Neural crest cell (in vitro differentiated cells): ENCODE measurements around the gene THUMPD3. TPM values are rescaled to one million over a fixed set of nuclear protein-coding genes. Genes with fewer than 3 reads are reported as not detected.

Source experiments
- DNase-seq: peaks from one replicate; pipeline ENCODE4 v3.0.0; 2021; ENCODE audit warnings: low read depth, mixed read lengths, low spot score
- H3K27ac Mint-ChIP-seq: one replicate; pipeline ENCODE4 v1.8.0; 2021; ENCODE audit warnings: mild to moderate bottlenecking, mixed read lengths; ENCODE audit not compliant: unreplicated experiment
- H3K27me3 Mint-ChIP-seq: 2 replicates; pipeline ENCODE4 v1.8.0; 2021; ENCODE audit warnings: low read depth, mild to moderate bottlenecking, mixed read lengths
- H3K36me3 Mint-ChIP-seq: 2 replicates; pipeline ENCODE4 v1.8.0; 2021; ENCODE audit warnings: low read depth, mild to moderate bottlenecking, mixed read lengths
- H3K4me1 Mint-ChIP-seq: 2 replicates; pipeline ENCODE4 v1.8.0; 2021; ENCODE audit warnings: mixed read lengths
- H3K4me3 Mint-ChIP-seq: one replicate; pipeline ENCODE4 v1.8.0; 2021; ENCODE audit warnings: mild to moderate bottlenecking, mixed read lengths
- H3K9me3 Mint-ChIP-seq: 2 replicates; pipeline ENCODE4 v1.8.0; 2021; ENCODE audit warnings: mixed read lengths
- CTCF ChIP-seq: fragments of 200-600 bp; sonication (generic); conservative IDR thresholded peaks from 2 replicates; pipeline ENCODE4 v1.5.0; 2021; ENCODE audit warnings: antibody characterized with exemption, mild to moderate bottlenecking
- long read RNA-seq: library from polyadenylated mRNA; unstranded; transcript quantifications from one replicate; pipeline ENCODE4 v2.0.0, GENCODE V29; 2020
- total RNA-seq: library from RNA; stranded (reverse); gene quantifications from 2 replicates; pipeline ENCODE4 v1.2.1, GENCODE V29; 2021

The THUMPD3 gene
- 56.9 and 61.0 TPM in 2 replicates for total RNA-seq
- long read RNA-seq, transcript THUMPD3-201 (10 exons, 3,961 nt), result major isoform, 11 of 55 reads
- long read RNA-seq, transcript THUMPD3-206 (10 exons, 2,877 nt), result minor isoform, 8 of 55 reads
- long read RNA-seq, partial matches to known transcripts, result 11 of 55 reads
- long read RNA-seq, other reads (novel, unspliced or antisense), result 22 of 55 reads

GRCh38 chr3:9362731-9363530 is at the start of gene THUMPD3:
TSS of gene THUMPD3 (plus strand) at chr3:9363054. CDS start at chr3:9365069, 2,015 bp downstream.
- no peak for TF ChIP-seq CTCF
- DNase-seq, result peak; percentile 84
- Mint-ChIP-seq H3K9me3 (no peaks in the 10 kb centered on the region), H3K4me3 (peak within 1 kb of the TSS; percentile 99), H3K27me3 (no peaks in the 10 kb centered on the region), H3K36me3 (peaks cover 4% of the 10 kb centered on the region), H3K4me1 (peaks cover 20% of the 10 kb centered on the region), H3K27ac (peak within 1 kb of the TSS; percentile 99)

GRCh38 chr3:9314796-9315195 is 48.1 kb upstream of the THUMPD3 start:
- Mint-ChIP-seq H3K9me3 (peaks cover 2% of the 10 kb centered on the region), H3K27me3 (no peaks in the 10 kb centered on the region), H3K36me3 (peaks cover 6% of the 10 kb centered on the region), H3K4me1 (peaks cover 59% of the 10 kb centered on the region), H3K27ac (no peak overlapping the region), H3K4me3 (no peak overlapping the region)
- TF ChIP-seq CTCF, result no peak
- no peak for DNase-seq

- DNase-seq, result peak; percentile 47
- peaks cover 10% of the 10 kb centered on the region for H3K9me3 Mint-ChIP-seq
- peak overlapping the region; percentile 85 for H3K4me3 Mint-ChIP-seq
- H3K27ac Mint-ChIP-seq, result peak overlapping the region; percentile 98
- H3K4me1 Mint-ChIP-seq, result peaks cover 62% of the 10 kb centered on the region
- no peaks in the 10 kb centered on the region for H3K27me3 Mint-ChIP-seq
- H3K36me3 Mint-ChIP-seq, result peaks cover 10% of the 10 kb centered on the region
- no peak for TF ChIP-seq CTCF
Measured at GRCh38 chr3:9316881-9317361, 45.9 kb upstream of the THUMPD3 start.

- DNase-seq, result no peak
- no peak overlapping the region for H3K27ac Mint-ChIP-seq
- no peak for TF ChIP-seq CTCF
- H3K4me1 Mint-ChIP-seq, result peaks cover 33% of the 10 kb centered on the region
- no peak overlapping the region for H3K4me3 Mint-ChIP-seq
- H3K9me3 Mint-ChIP-seq, result peaks cover 17% of the 10 kb centered on the region
- H3K27me3 Mint-ChIP-seq, result no peaks in the 10 kb centered on the region
- H3K36me3 Mint-ChIP-seq, result peaks cover 28% of the 10 kb centered on the region
Measured at GRCh38 chr3:9322780-9323179, 40.1 kb upstream of the THUMPD3 start.

- peaks cover 32% of the 10 kb centered on the region for H3K36me3 Mint-ChIP-seq
- TF ChIP-seq CTCF, result no peak
- peaks cover 11% of the 10 kb centered on the region for H3K4me1 Mint-ChIP-seq
- no peak overlapping the region for H3K4me3 Mint-ChIP-seq
- H3K9me3 Mint-ChIP-seq, result peaks cover 23% of the 10 kb centered on the region
- no peak for DNase-seq
- no peaks in the 10 kb centered on the region for H3K27me3 Mint-ChIP-seq
- no peak overlapping the region for H3K27ac Mint-ChIP-seq
Measured at GRCh38 chr3:9324944-9325343, 37.9 kb upstream of the THUMPD3 start.
